D721Med (cell line): ENCODE results near the gene INHA.

Experiments
- DNase-seq: peaks from one replicate; pipeline ENCODE4 v3.0.0; 2011; ENCODE audit warnings: low spot score; ENCODE audit not compliant: insufficient read length
- FAIRE-seq: peaks from 2 replicates; lab custom pipeline; 2011; peaks lifted over from hg19 to GRCh38; lab: Jason Lieb, UNC
- CTCF ChIP-seq: IDR thresholded peaks from 2 replicates; pipeline ENCODE4 v1.5.1; 2012; ENCODE audit warnings: mild to moderate bottlenecking, control low read depth; ENCODE audit not compliant: insufficient read depth; ENCODE audit errors: missing control alignments

The INHA gene

GRCh38 chr2:219541611-219542180, 30.4 kb upstream of the INHA start:
- FAIRE-seq = no peak

GRCh38 chr2:219542931-219543595, 29.0 kb upstream of the INHA start:
- DNase-seq (no peak), FAIRE-seq (no peak)
- TF ChIP-seq CTCF = no peak

More at GRCh38 chr2:219541611-219542180, 30.4 kb upstream of the INHA start:
- TF ChIP-seq CTCF = peak; percentile 67
- DNase-seq = peak; percentile 83

GRCh38 chr2:219543596-219544358, 28.3 kb upstream of the INHA start, which contains the start of the genes CHPF and TMEM198:
Gene CHPF (minus strand): TSS chr2:219543809. CDS start chr2:219543538, 271 bp downstream.
Gene TMEM198 (plus strand): TSS chr2:219544028. CDS start chr2:219544728, 700 bp downstream.
- no peak for FAIRE-seq
- no peak for TF ChIP-seq CTCF
- DNase-seq = peak; percentile 99

- no peak for FAIRE-seq
- no peak for TF ChIP-seq CTCF
- no peak for DNase-seq
Observed at GRCh38 chr2:219544567-219544966, 27.5 kb upstream of the INHA start.

- no peak for TF ChIP-seq CTCF
- FAIRE-seq (no peak), DNase-seq (no peak)
Observed at GRCh38 chr2:219545295-219545942, 26.7 kb upstream of the INHA start.

- no peak for FAIRE-seq
- no peak for DNase-seq
- TF ChIP-seq CTCF = no peak
Observed at GRCh38 chr2:219545943-219546352, 26.2 kb upstream of the INHA start.
